Esophagus squamous epithelium (tissue), 5 donors: Measurements from ENCODE around the gene NPTX1. TPM values are rescaled to one million over a fixed set of nuclear protein-coding genes. Genes with fewer than 3 reads are reported as not detected.

Source experiments
- DNase-seq: peaks from one replicate; lab custom pipeline; 2025; lab: John Stamatoyannopoulos, UW
- H3K27ac ChIP-seq, 4 donors: fragments of 200-600 bp; sonication (generic); one replicate each; pipeline ENCODE4 v1.5.1; 2016 to 2019; ENCODE audit warnings: mild to moderate bottlenecking in 1 of 4
- H3K27me3 ChIP-seq, 4 donors: fragments of 200-600 bp; sonication (generic); 1 replicate in 3 of 4; 2 replicates in 1 of 4; pipeline versions ENCODE4 v1.5.1 to v1.6.0; 2017 to 2021; ENCODE audit warnings: antibody characterized with exemption in 1 of 4
- H3K36me3 ChIP-seq, 3 donors: fragments of 200-600 bp; sonication (generic); one replicate each; pipeline ENCODE4 v1.5.1; 2016 to 2019
- H3K4me1 ChIP-seq, 3 donors: fragments of 200-600 bp; sonication (generic); one replicate each; pipeline ENCODE4 v1.5.1; 2017 to 2019
- H3K4me3 ChIP-seq, 4 donors: fragments of 200-600 bp; sonication (generic); 1 replicate in 3 of 4; 2 replicates in 1 of 4; pipeline ENCODE4 v1.5.1; 2016 to 2019; ENCODE audit warnings: mild to moderate bottlenecking in 2 of 4, moderate library complexity in 1 of 4
- H3K9me3 ChIP-seq, 3 donors: fragments of 200-600 bp; sonication (generic); one replicate each; pipeline ENCODE4 v1.5.1; 2016 to 2019
- POLR2A ChIP-seq, 4 donors: fragments of 450-650 bp; IDR thresholded peaks; one replicate each; pipeline ENCODE4 v1.6.1; 2017; ENCODE audit warnings: antibody characterized with exemption in 4 of 4, mild to moderate bottlenecking in 4 of 4, moderate library complexity in 3 of 4
- WGBS, 2 donors: methylation state at CpG; one replicate each; pipeline ENCODE4 v1.1.5; 2018; 5-methylcytosine and 5-hydroxymethylcytosine counted together
- intact Hi-C: fragments of 100-400 bp; cut with DNase I; formaldehyde crosslinking; loops from one replicate; pipeline ENCODE4 v1.15.0; 2022
- total RNA-seq, 4 donors: library from RNA; depleted of rRNA; stranded (reverse); fragments of >200 nt; gene quantifications; one replicate each; pipeline ENCODE4 v1.1.0, GENCODE V29; 2016
- TF ChIP-seq, protein P1 (sequence below), 6 experiments: fragments of 450-650 bp in 4 of 6; fragments of 200-600 bp in 2 of 6; sonication (generic) in 2 of 6; IDR thresholded peaks; one replicate each; pipeline ENCODE4 v1.5.1; 2016 to 2019; ENCODE audit warnings: antibody characterized with exemption in 6 of 6, mild to moderate bottlenecking in 4 of 6, moderate library complexity in 4 of 6
- donor health status: DM: yes; HTN: yes; CAD: no.

The NPTX1 gene
- total RNA-seq, 4 donors from 2014 or later: under 0.01 to 0.15 TPM; not detected in 2

DNA sequence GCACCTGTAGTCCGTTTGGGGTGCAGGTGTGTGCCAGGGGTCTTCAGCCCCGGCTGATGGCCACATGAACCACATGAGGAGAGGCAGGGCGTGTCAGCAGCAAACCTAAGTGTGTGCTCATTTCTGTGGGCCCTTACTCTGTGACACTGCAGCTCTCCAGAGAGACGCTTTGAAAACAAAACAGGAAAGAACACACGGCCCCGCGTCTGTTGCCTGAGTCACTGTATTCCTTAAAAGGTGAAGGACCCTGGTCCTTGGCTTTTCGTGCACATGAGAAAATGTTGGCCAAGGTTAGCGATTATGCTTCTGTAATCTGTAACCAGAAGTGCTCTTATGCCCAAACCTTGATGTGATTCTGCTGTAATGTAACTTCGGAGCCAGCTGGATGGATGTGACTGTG is 38.9 kb downstream of the NPTX1 start:
- Histone ChIP-seq H3K27me3 (no peaks in the 10 kb centered on the region), H3K4me1 (no peaks in the 10 kb centered on the region), H3K4me3 (no peak overlapping the region), H3K36me3 (no peaks in the 10 kb centered on the region), H3K9me3 (no peaks in the 10 kb centered on the region), H3K27ac (no peak overlapping the region)
- DNase-seq: no peak
- TF ChIP-seq, protein P1, sequence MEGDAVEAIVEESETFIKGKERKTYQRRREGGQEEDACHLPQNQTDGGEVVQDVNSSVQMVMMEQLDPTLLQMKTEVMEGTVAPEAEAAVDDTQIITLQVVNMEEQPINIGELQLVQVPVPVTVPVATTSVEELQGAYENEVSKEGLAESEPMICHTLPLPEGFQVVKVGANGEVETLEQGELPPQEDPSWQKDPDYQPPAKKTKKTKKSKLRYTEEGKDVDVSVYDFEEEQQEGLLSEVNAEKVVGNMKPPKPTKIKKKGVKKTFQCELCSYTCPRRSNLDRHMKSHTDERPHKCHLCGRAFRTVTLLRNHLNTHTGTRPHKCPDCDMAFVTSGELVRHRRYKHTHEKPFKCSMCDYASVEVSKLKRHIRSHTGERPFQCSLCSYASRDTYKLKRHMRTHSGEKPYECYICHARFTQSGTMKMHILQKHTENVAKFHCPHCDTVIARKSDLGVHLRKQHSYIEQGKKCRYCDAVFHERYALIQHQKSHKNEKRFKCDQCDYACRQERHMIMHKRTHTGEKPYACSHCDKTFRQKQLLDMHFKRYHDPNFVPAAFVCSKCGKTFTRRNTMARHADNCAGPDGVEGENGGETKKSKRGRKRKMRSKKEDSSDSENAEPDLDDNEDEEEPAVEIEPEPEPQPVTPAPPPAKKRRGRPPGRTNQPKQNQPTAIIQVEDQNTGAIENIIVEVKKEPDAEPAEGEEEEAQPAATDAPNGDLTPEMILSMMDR (IDR thresholded peaks at IDR 0.05): no peak
- no peak for TF ChIP-seq POLR2A (IDR thresholded peaks at IDR 0.05)
- intact Hi-C loops: no loop called here
- WGBS, 2 donors: 80 to 83% methylated on average over 7 to 8 of the region's 10 CpGs

DNA sequence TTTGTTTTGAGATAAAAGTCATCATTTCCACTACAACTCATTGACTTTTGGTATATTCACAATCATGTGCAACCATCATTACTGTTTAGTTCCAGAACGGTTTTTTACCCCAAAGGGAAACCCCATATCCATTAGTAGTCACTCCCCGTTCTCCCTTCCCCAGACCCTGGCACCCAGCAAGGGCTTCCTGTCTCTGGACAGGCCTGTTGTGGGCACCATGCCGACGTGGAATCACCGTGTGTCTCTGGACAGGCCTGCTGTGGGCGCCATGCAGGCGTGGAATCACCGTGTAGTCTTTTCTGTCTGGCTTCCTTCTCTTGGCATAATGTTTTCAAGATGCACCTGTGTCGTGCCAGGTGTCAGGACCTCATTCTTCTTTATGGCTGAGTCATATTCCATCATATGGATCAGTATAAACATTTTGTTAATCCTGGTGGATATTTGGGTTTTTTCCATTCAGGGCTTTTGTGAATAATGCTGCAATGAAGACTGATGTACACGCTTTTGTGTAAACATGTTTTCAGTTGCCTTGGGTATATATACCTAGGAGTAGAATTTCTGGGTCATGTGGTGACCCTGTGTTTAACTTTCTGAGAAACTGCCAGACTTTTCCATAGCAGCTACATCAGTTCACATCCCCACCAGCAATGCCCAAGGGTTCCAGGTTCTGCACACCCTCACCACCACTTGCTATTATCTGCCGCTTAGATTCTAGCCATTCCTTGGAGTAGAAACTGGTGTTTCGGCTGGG is 42.3 kb downstream of the NPTX1 start:
- Histone ChIP-seq H3K36me3 (peaks cover 0 to 6% (median 0%) of the 10 kb centered on the region in 3 donors), H3K4me3 (no peak overlapping the region), H3K4me1 (peaks cover 0 to 10% (median 4%) of the 10 kb centered on the region in 3 donors), H3K27me3 (no peaks in the 10 kb centered on the region), H3K27ac (no peak overlapping the region), H3K9me3 (no peaks in the 10 kb centered on the region)
- TF ChIP-seq, protein P1 (IDR thresholded peaks at IDR 0.05): no peak
- intact Hi-C loops: loop anchor here (5.0 kb wide), 1 partner anchor 538 kb away; no protein-coding TSS in a partner anchor
- no peak for DNase-seq
- 56 to 64% methylated on average over 10 to 11 of the region's 12 CpGs for WGBS, 2 donors

DNA sequence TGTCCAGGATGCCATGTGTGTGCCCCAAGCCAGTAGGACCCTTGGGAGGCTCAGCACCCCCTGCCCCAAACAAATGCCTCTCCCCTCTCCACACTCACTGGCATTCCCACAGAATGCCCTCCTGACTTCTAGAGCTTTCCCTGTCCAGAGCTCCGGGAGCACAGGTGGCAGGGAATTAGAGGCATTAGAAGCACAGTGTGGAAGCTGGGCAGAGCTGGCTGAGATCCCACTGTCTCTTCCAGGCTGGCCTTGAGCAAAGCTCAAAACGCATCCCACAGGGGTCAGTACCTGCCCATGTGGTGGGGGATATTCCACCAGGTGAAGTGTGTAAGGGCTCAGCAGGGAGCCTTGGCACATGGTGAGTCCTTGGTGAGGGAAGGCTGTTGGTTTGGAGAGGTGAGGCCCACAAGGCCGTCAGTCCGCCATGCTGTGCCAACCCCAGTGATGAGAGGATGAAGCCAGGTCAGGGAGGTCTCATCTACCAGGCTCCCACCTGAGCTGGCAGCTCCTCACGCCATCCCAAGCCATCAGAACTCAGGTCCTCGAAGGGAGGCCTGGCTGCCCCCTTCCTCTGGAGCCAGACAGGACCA is 43.4 kb downstream of the NPTX1 start:
- Histone ChIP-seq H3K4me3 (no peak overlapping the region), H3K4me1 (peaks cover 0 to 10% (median 4%) of the 10 kb centered on the region in 3 donors), H3K36me3 (peaks cover 0 to 6% (median 0%) of the 10 kb centered on the region in 3 donors), H3K27ac (no peak overlapping the region), H3K9me3 (no peaks in the 10 kb centered on the region), H3K27me3 (no peaks in the 10 kb centered on the region)
- TF ChIP-seq, protein P1 (IDR thresholded peaks at IDR 0.05): no peak
- TF ChIP-seq POLR2A (IDR thresholded peaks at IDR 0.05): no peak
- no peak for DNase-seq
- intact Hi-C loops: loop anchor here (5.0 kb wide), 1 partner anchor 539 kb away; no protein-coding TSS in a partner anchor
- 90% methylated on average over 2 of the region's 6 CpGs; no CpG with 5 or more reads in 1 of the 2 donors for WGBS, 2 donors

DNA sequence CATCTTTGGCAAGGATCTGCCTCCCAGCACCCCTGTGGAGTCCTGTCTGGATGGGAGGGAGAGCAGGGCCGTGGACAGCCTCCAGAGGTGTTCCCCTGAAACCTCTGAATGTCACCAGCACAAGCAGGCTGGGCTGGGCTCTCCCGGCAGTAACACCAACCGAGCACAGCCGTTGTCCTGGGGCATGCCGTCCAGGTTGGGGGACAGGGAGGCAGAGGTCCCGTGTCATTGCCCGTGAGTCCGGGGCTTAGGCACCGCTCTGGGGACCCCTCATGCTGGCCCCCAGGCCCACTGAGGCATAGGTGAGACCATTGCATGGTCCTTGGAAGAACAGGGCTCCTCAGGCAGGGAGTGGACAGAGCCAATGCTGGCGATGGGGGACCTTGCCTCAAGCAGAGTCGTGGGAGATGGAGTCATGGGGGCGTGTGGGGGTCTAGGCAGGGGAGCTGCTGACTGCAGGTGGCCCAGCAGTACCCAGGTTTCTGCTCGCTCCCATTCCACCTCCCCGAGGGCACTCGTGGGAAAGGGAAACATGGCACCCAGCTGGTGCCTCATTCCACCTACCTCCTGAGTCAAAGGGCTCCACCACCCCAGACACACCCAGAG is 44.0 kb downstream of the NPTX1 start:
- H3K4me3 ChIP-seq: no peak overlapping the region
- TF ChIP-seq, protein P1 (IDR thresholded peaks at IDR 0.05): no peak
- DNase-seq: no peak
- H3K9me3 ChIP-seq: no peaks in the 10 kb centered on the region
- 60 to 68% methylated on average over 1 to 6 of the region's 15 CpGs for WGBS, 2 donors
- intact Hi-C loops: loop anchor here (5.0 kb wide), 1 partner anchor 540 kb away; no protein-coding TSS in a partner anchor
- H3K36me3 ChIP-seq: peaks cover 0 to 6% (median 0%) of the 10 kb centered on the region in 3 donors
- H3K4me1 ChIP-seq: peaks cover 0 to 10% (median 4%) of the 10 kb centered on the region in 3 donors
- no peak overlapping the region for H3K27ac ChIP-seq
- no peaks in the 10 kb centered on the region for H3K27me3 ChIP-seq
